HepG2 (cell line): ENCODE results near the gene IL2RG. TPM values are rescaled to one million over a fixed set of nuclear protein-coding genes. Genes with fewer than 3 reads are reported as not detected.

Experiments
- BCL6 ChIP-seq: IDR thresholded peaks from 2 replicates; pipeline ENCODE4 v1.6.1; 2016; ENCODE audit warnings: missing genetic modification reagents, missing compliant biosample characterization
- ESRRA ChIP-seq: sonication (generic); formaldehyde crosslinking; IDR thresholded peaks from 2 replicates; pipeline ENCODE4 v1.5.1; 2020; ENCODE audit warnings: mild to moderate bottlenecking, low read depth, missing genetic modification reagents
- FOXA3 ChIP-seq: IDR thresholded peaks from 2 replicates; pipeline ENCODE4 v1.6.1; 2016; ENCODE audit warnings: missing genetic modification reagents, missing compliant biosample characterization
- FOXJ3 ChIP-seq: sonication (generic); formaldehyde crosslinking; IDR thresholded peaks from 2 replicates; pipeline ENCODE4 v1.4.0; 2020; ENCODE audit warnings: missing genetic modification reagents, mild to moderate bottlenecking, borderline replicate concordance
- HOXA3 ChIP-seq: sonication (generic); formaldehyde crosslinking; IDR thresholded peaks from 2 replicates; pipeline ENCODE4 v1.5.0; 2020; ENCODE audit warnings: missing genetic modification reagents
- KDM3A ChIP-seq: IDR thresholded peaks from 2 replicates; pipeline ENCODE4 v1.6.1; 2018; ENCODE audit warnings: low read depth, missing compliant biosample characterization
- MAF1 ChIP-seq: sonication (generic); formaldehyde crosslinking; IDR thresholded peaks from 2 replicates; pipeline ENCODE4 v1.5.0; 2020; ENCODE audit warnings: missing genetic modification reagents, borderline replicate concordance
- MAFG ChIP-seq: sonication (generic); formaldehyde crosslinking; IDR thresholded peaks from 2 replicates; pipeline ENCODE4 v1.5.1; 2020; ENCODE audit warnings: mild to moderate bottlenecking, missing genetic modification reagents
- MZF1 ChIP-seq: sonication (generic); formaldehyde crosslinking; IDR thresholded peaks from 2 replicates; pipeline ENCODE4 v1.8.1; 2023; ENCODE audit warnings: mild to moderate bottlenecking, missing genetic modification reagents, borderline replicate concordance
- SOX5 ChIP-seq: IDR thresholded peaks from 2 replicates; pipeline ENCODE4 v1.6.1; 2016; ENCODE audit warnings: borderline replicate concordance
- SPEN ChIP-seq: sonication (generic); formaldehyde crosslinking; IDR thresholded peaks from 2 replicates; pipeline ENCODE4 v1.5.1; 2020; ENCODE audit warnings: low read depth, mild to moderate bottlenecking, missing genetic modification reagents
- ZNF598 ChIP-seq: sonication (generic); formaldehyde crosslinking; IDR thresholded peaks from 2 replicates; pipeline ENCODE4 v1.5.1; 2020; ENCODE audit warnings: mild to moderate bottlenecking, missing genetic modification reagents, borderline replicate concordance
- polyA plus RNA-seq, 8 experiments: library from polyadenylated mRNA; depleted of rRNA in 3 of 8; stranded (reverse) in 7 of 8; unstranded in 1 of 8; fragments of >200 nt; fragmentation: Illumina TruSeq in 4 of 8; extraction: Trizol in 4 of 8; gene quantifications; 2 replicates each; pipeline versions ENCODE4 v1.2.1 to v1.2.3, GENCODE V29; 2011 to 2016; ENCODE audit warnings: low read depth in 4 of 8, missing spikeins in 1 of 8, mixed read lengths in 1 of 8; ENCODE audit not compliant: insufficient read depth in 1 of 8
- total RNA-seq, 5 experiments: library from RNA; depleted of rRNA; stranded (reverse); fragments of >200 nt; fragmentation: Illumina TruSeq; extraction: Trizol; gene quantifications; 2 replicates each; pipeline ENCODE4 v1.2.3, GENCODE V29; 2016; ENCODE audit warnings: low read depth in 1 of 5
- TF ChIP-seq, protein P1 (sequence below): sonication (generic); formaldehyde crosslinking; conservative IDR thresholded peaks from 2 replicates; pipeline ENCODE4 v1.4.0; 2020; ENCODE audit warnings: mild to moderate bottlenecking, missing genetic modification reagents, moderate library complexity
- TF ChIP-seq, protein P2 (sequence below): sonication (generic); formaldehyde crosslinking; conservative IDR thresholded peaks from 2 replicates; pipeline ENCODE4 v1.4.0; 2020; ENCODE audit warnings: missing genetic modification reagents
- TF ChIP-seq, protein P3 (sequence below): sonication (generic); formaldehyde crosslinking; IDR thresholded peaks from 2 replicates; pipeline ENCODE4 v1.9.0; 2021; ENCODE audit warnings: missing genetic modification reagents, mild to moderate bottlenecking, borderline replicate concordance
- TF ChIP-seq, protein P4 (sequence below): sonication (generic); formaldehyde crosslinking; IDR thresholded peaks from 2 replicates; pipeline ENCODE4 v1.9.0; 2021; ENCODE audit warnings: missing genetic modification reagents, borderline replicate concordance
- TF ChIP-seq, protein P5 (sequence below): sonication (generic); formaldehyde crosslinking; IDR thresholded peaks from 2 replicates; pipeline ENCODE4 v1.4.0; 2020; ENCODE audit warnings: missing genetic modification reagents, borderline replicate concordance
- TF ChIP-seq, protein P6 (sequence below): sonication (generic); formaldehyde crosslinking; conservative IDR thresholded peaks from 2 replicates; pipeline ENCODE4 v1.8.1; 2023; ENCODE audit warnings: missing genetic modification reagents

The IL2RG gene
- total and polyA plus RNA-seq, 2 of the 13 experiments (the other 11 are each of a cell fraction or from before 2014, with no cell fraction given), result 0.98 TPM; not detected in 1

DNA sequence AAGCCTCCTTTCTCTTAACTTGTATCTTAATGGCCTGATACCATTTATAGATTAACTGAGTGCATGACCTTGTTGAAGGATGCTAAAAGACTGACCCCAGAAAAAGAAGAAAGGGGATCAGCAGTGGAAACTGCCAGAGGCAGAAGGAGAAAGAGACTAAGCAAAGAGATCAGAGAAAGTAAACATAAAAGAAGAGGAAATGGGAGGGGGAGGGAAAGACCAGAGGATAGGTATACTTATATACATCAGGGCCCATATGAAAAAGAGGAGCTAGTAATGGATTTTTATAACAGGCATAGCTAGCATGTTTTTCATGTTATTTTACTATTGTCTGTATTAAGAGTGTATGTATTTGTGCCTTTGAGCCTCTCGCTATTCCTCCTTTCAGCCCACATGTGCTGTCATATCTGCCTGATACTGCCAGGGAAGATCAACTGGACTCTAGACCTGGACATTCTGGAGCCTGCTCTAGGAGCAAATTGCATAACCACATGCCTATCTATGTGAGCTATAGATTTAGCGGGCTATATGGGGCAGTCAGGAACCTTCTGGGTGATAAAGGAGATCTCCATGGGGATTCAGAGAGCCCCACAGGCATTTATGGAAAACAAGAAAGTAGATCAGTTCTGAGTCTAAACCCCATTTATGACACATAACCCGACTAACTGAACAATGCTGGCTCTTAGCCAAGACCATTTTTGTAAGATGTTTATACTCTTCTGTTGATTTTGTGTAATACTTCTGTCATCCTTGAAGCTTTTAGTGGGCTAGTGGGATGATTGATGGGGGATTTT is 29.9 kb downstream of the IL2RG start (continued):
- TF ChIP-seq, protein P1, sequence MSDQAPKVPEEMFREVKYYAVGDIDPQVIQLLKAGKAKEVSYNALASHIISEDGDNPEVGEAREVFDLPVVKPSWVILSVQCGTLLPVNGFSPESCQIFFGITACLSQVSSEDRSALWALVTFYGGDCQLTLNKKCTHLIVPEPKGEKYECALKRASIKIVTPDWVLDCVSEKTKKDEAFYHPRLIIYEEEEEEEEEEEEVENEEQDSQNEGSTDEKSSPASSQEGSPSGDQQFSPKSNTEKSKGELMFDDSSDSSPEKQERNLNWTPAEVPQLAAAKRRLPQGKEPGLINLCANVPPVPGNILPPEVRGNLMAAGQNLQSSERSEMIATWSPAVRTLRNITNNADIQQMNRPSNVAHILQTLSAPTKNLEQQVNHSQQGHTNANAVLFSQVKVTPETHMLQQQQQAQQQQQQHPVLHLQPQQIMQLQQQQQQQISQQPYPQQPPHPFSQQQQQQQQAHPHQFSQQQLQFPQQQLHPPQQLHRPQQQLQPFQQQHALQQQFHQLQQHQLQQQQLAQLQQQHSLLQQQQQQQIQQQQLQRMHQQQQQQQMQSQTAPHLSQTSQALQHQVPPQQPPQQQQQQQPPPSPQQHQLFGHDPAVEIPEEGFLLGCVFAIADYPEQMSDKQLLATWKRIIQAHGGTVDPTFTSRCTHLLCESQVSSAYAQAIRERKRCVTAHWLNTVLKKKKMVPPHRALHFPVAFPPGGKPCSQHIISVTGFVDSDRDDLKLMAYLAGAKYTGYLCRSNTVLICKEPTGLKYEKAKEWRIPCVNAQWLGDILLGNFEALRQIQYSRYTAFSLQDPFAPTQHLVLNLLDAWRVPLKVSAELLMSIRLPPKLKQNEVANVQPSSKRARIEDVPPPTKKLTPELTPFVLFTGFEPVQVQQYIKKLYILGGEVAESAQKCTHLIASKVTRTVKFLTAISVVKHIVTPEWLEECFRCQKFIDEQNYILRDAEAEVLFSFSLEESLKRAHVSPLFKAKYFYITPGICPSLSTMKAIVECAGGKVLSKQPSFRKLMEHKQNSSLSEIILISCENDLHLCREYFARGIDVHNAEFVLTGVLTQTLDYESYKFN (CRISPR knock-in tag), result peak; percentile 83
- TF ChIP-seq SOX5 (CRISPR knock-in tag) (peak; percentile 15; the same call in 1 of the 2 replicates), MAF1 (CRISPR knock-in tag) (no peak), FOXA3 (CRISPR knock-in tag) (no peak), KDM3A (no peak), HOXA3 (no peak), FOXJ3 (CRISPR knock-in tag) (no peak), SPEN (CRISPR knock-in tag) (no peak), MZF1 (no peak), ESRRA (no peak), MAFG (CRISPR knock-in tag) (no peak), ZNF598 (no peak), BCL6 (CRISPR knock-in tag) (0 out of 2 replicates have a peak, but pooled peaks have one; percentile 35)
- TF ChIP-seq, protein P2, sequence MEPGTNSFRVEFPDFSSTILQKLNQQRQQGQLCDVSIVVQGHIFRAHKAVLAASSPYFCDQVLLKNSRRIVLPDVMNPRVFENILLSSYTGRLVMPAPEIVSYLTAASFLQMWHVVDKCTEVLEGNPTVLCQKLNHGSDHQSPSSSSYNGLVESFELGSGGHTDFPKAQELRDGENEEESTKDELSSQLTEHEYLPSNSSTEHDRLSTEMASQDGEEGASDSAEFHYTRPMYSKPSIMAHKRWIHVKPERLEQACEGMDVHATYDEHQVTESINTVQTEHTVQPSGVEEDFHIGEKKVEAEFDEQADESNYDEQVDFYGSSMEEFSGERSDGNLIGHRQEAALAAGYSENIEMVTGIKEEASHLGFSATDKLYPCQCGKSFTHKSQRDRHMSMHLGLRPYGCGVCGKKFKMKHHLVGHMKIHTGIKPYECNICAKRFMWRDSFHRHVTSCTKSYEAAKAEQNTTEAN (CRISPR knock-in tag), result no peak
- TF ChIP-seq, protein P3, sequence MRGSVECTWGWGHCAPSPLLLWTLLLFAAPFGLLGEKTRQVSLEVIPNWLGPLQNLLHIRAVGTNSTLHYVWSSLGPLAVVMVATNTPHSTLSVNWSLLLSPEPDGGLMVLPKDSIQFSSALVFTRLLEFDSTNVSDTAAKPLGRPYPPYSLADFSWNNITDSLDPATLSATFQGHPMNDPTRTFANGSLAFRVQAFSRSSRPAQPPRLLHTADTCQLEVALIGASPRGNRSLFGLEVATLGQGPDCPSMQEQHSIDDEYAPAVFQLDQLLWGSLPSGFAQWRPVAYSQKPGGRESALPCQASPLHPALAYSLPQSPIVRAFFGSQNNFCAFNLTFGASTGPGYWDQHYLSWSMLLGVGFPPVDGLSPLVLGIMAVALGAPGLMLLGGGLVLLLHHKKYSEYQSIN (CRISPR knock-in tag), result no peak
- TF ChIP-seq, protein P4, sequence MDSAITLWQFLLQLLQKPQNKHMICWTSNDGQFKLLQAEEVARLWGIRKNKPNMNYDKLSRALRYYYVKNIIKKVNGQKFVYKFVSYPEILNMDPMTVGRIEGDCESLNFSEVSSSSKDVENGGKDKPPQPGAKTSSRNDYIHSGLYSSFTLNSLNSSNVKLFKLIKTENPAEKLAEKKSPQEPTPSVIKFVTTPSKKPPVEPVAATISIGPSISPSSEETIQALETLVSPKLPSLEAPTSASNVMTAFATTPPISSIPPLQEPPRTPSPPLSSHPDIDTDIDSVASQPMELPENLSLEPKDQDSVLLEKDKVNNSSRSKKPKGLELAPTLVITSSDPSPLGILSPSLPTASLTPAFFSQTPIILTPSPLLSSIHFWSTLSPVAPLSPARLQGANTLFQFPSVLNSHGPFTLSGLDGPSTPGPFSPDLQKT (CRISPR knock-in tag), result no peak
- TF ChIP-seq, protein P5, sequence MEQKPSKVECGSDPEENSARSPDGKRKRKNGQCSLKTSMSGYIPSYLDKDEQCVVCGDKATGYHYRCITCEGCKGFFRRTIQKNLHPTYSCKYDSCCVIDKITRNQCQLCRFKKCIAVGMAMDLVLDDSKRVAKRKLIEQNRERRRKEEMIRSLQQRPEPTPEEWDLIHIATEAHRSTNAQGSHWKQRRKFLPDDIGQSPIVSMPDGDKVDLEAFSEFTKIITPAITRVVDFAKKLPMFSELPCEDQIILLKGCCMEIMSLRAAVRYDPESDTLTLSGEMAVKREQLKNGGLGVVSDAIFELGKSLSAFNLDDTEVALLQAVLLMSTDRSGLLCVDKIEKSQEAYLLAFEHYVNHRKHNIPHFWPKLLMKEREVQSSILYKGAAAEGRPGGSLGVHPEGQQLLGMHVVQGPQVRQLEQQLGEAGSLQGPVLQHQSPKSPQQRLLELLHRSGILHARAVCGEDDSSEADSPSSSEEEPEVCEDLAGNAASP (CRISPR knock-in tag), result no peak
- TF ChIP-seq, protein P6, sequence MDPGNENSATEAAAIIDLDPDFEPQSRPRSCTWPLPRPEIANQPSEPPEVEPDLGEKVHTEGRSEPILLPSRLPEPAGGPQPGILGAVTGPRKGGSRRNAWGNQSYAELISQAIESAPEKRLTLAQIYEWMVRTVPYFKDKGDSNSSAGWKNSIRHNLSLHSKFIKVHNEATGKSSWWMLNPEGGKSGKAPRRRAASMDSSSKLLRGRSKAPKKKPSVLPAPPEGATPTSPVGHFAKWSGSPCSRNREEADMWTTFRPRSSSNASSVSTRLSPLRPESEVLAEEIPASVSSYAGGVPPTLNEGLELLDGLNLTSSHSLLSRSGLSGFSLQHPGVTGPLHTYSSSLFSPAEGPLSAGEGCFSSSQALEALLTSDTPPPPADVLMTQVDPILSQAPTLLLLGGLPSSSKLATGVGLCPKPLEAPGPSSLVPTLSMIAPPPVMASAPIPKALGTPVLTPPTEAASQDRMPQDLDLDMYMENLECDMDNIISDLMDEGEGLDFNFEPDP (CRISPR knock-in tag), result no peak
